HG03060 (cell line): Measurements from ENCODE around the gene KRT4.
"Not testable (repeated sequence)": the region's sequence is repeated elsewhere in the genome, so short reads cannot be mapped to it uniquely, and the experiment has no call there.

Experiments
- ATAC-seq: cut with Tn5 transposase; IDR thresholded peaks from one replicate; pipeline ENCODE4 v1.9.1; 2021; ENCODE audit warnings: low read depth, moderate number of reproducible peaks; ENCODE audit not compliant: unreplicated experiment

Gene KRT4

GRCh38 chr12:52813885-52814709 is at the start of gene KRT4:
TSS of gene KRT4 (minus strand) at chr12:52814116. CDS start at chr12:52814058, 58 bp downstream.
- no peak for ATAC-seq

DNA sequence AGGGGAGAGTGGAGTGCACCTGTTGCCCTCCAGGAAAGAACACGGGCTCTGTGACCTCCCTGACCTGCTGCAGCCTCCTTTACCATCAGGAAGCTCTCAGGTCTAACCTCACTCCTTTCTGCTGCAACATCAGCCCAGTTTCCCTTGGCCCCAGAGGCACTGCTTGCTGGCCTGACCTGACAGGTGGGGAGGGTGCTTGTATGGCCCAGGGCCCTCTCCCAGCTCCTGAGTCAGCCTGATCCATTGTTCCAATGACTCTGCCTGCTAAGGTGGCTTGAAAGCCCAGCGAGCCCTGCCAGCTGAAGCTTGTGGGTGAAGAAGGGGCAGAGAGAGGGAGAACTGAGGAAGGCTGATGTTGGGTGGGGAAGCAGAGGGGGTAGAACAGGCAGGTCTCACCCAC is 48.1 kb upstream of the KRT4 start:
- ATAC-seq, result no peak

- no peak for ATAC-seq
These were observed 47.6 kb upstream of the KRT4 start for GRCh38 chr12:52861511-52861910.

DNA sequence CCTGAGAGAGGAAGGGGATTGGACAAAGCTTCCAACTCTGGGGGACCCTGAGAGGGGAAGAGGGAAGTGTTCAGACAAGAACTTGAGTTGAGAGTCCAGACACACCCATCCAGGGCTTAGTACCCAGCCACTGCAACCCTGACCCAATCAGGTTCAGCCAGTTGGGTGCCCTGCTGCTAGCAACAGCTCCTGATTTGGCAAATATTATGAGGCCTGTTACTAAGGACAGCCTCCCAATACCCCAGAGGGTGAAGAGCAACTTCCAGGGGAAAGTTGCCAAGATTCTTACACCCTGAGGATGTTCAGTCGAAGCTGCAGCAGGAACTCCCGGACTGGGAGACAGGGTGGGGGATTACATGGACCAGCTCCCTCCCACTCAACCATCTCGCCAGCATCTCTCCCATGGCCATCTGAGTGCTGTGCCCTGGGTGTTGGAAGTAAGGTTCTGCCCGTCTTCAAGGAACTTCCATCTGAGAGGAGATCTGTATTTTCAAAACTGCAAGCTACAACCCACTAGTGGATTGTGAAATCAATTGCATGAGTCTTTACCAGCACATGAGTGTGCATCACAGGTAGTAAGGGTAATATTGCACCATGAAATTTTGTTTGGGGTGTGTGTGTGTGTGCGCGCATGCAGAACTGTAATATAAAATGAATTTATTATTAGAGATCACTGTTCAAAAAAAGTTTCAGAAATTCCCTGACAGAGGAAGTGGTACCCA is 46.3 kb upstream of the KRT4 start:
- no peak for ATAC-seq

DNA sequence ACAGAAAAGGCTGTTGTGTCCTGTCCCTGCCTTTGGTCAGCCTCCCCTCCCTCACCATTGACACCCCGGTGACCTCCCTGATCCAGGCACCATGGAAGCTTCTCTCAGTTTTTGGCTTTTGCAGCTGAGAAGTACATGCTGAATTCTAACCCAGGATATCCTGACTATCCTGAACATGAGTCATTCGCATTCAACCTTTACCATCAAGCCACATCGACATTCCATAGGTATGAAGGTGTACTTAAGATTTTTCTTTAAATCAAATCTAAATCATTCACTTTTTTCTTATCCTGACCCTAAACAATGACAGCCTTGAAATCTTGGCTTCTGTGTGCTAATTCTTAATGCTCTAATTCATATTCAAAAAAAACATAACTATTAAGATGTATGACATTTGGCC is 43.6 kb upstream of the KRT4 start:
- ATAC-seq, result no peak

- no peak for ATAC-seq
These were observed 42.9 kb upstream of the KRT4 start for GRCh38 chr12:52856787-52857186.

GRCh38 chr12:52856077-52856476 is 42.2 kb upstream of the KRT4 start:
- not testable (repeated sequence) for ATAC-seq

DNA sequence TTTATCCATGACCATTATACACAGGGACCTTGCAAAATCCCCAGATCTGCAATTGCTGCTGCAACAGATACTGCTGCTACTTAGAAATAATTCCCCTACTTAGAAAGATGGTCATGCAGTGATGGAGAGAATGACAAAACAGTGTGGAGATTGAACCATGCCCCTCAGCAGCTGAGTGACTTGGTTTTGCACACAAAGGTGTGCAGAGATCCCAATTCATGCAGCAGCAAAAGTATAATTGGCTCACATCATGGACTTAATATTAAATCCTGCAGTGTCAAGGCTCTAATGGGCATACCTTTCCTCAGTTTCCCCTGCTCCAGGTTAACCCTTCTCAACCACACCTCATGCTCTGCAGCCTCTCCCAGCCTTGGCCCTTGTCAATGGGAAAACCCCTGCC is 37.9 kb upstream of the KRT4 start:
- ATAC-seq, result no peak

- no peak for ATAC-seq
These were observed 36.8 kb upstream of the KRT4 start for GRCh38 chr12:52850681-52851080.

DNA sequence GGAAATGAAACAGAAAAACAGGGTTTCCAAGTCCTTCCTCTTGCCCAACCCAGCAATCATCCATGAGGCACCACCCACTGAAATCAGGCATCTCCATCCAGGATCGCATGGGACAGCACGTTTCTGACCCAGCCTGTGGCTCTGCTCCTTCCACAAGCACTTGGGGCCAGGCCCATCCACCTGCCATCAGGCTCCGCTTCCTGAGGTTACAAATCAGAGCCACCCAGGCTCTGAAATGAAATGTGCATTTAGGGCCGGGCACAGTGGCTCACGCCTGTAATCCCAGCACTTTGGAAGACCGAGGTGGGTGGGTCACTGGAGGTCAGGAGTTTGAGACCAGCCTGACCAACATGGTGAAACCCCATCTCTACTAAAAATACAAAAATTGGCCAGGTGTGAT is 35.6 kb upstream of the KRT4 start:
- ATAC-seq, result no peak

- ATAC-seq, result no peak
These were observed 34.8 kb upstream of the KRT4 start, which contains the start of gene KRT78 for GRCh38 chr12:52848661-52849255. TSS of gene KRT78 (minus strand) at chr12:52848994. CDS start at chr12:52848930, 64 bp downstream.

- no peak for ATAC-seq
These were observed 33.6 kb upstream of the KRT4 start for GRCh38 chr12:52847335-52848102.

GRCh38 chr12:52846356-52846970 is 32.5 kb upstream of the KRT4 start:
- no peak for ATAC-seq

GRCh38 chr12:52845946-52846345 is 32.0 kb upstream of the KRT4 start:
- ATAC-seq, result no peak

GRCh38 chr12:52844386-52844785 is 30.5 kb upstream of the KRT4 start:
- ATAC-seq, result no peak

DNA sequence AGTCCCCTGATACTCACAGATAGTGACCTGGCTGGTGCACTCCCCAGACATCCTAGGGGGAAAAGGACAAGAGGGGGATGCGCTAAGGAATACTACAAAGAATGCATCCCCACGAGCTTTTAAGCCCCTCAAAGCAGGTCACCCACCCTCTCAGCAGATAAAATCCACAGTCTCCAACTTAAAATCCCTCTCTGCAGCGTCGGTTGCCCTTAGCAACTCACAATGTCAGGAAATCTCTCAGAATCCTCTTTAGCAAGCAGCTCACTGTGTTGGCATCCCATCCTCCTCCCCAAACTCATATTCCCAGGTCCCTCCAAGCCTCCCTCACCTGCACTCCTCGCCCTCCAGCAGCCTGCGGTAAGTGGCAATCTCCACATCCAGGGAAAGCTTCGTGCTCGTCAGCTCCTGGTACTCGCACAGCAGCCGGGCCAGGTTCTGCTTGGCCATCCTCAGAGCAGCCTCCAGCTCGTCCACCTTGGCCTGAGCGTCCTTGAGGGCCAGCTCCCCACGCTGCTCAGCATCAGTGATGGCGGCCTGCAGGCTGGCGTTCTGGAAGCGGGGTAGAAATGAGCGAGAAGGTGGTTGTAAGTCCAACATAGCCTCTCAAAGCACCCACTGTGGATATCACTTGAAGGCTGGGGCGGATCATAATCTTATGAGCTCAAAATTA is 25.7 kb upstream of the KRT4 start:
- no peak for ATAC-seq

GRCh38 chr12:52838609-52839435 is 24.9 kb upstream of the KRT4 start:
- ATAC-seq, result no peak

GRCh38 chr12:52837781-52838608 is 24.1 kb upstream of the KRT4 start:
- no peak for ATAC-seq
